Right lobe of liver (tissue), 4 donors: ENCODE measurements around the gene SENP6.

Experiments
- POLR2A ChIP-seq: fragments of 450-650 bp; IDR thresholded peaks from one replicate; pipeline ENCODE4 v1.6.1; 2017; ENCODE audit warnings: antibody characterized with exemption, mild to moderate bottlenecking
- TF ChIP-seq, protein P1 (sequence below), 4 donors: fragments of 200-600 bp in 3 of 4; fragments of 450-650 bp in 1 of 4; IDR thresholded peaks; one replicate each; pipeline versions ENCODE4 v1.5.1 to v1.8.0; 2016 to 2022; ENCODE audit warnings: antibody characterized with exemption in 4 of 4, mild to moderate bottlenecking in 2 of 4
- donor health status: DM: no; HTN: no; CAD: no.
- donor health status: DM: no; HTN: no; CAD: no.
- donor health status: DM: no; HTN: yes; CAD: no.

DNA sequence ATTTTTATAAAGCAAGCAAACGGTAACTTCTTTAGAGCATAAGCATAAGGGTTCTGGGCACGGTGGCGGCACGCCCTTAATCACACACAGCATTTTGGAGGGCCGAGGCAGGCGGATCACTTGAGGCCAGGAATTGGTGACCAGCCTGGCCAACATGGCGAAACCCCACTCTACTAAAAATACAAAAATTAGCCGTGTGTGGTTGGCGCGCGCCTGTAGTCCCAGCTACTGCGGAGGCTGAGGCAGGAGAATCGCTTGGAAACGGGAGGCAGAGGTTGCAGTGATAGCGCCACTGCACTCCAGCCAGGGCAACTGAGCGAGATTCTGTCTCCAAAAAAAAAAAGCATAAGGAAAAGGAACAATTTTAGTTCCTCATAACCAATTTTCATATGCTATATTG lies 2.6 kb downstream of the SENP6 start:
- TF ChIP-seq, protein P1, sequence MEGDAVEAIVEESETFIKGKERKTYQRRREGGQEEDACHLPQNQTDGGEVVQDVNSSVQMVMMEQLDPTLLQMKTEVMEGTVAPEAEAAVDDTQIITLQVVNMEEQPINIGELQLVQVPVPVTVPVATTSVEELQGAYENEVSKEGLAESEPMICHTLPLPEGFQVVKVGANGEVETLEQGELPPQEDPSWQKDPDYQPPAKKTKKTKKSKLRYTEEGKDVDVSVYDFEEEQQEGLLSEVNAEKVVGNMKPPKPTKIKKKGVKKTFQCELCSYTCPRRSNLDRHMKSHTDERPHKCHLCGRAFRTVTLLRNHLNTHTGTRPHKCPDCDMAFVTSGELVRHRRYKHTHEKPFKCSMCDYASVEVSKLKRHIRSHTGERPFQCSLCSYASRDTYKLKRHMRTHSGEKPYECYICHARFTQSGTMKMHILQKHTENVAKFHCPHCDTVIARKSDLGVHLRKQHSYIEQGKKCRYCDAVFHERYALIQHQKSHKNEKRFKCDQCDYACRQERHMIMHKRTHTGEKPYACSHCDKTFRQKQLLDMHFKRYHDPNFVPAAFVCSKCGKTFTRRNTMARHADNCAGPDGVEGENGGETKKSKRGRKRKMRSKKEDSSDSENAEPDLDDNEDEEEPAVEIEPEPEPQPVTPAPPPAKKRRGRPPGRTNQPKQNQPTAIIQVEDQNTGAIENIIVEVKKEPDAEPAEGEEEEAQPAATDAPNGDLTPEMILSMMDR (IDR thresholded peaks at IDR 0.05) = no peak
- no peak for TF ChIP-seq POLR2A
